SK-N-SH treated with all-trans-retinoic acid at 6 μM for 48 hours (cell line): ENCODE measurements around the gene ZFP3.

Experiments used
- ATAC-seq: fragments of 200-7000 bp; cut with Tn5 transposase; 3 replicates; pipeline ENCODE4 v1.9.1; 2020; ENCODE audit warnings: mild to moderate bottlenecking, moderate library complexity
- CREB5 ChIP-seq: fragments of 250-450 bp; sonication (Bioruptor Pico); IDR thresholded peaks from 2 replicates; pipeline ENCODE4 v1.5.1; 2020; ENCODE audit warnings: low read depth, mild to moderate bottlenecking, moderate library complexity
- CSDC2 ChIP-seq: fragments of 250-450 bp; sonication (Bioruptor Pico); IDR thresholded peaks from 2 replicates; pipeline ENCODE4 v1.5.0; 2020; ENCODE audit warnings: mild to moderate bottlenecking, moderate library complexity
- CSRNP3 ChIP-seq: fragments of 250-450 bp; sonication (Bioruptor Pico); IDR thresholded peaks from 2 replicates; pipeline ENCODE4 v1.5.1; 2021; ENCODE audit warnings: mild to moderate bottlenecking, moderate library complexity
- ESRRG ChIP-seq: fragments of 250-450 bp; sonication (Bioruptor Pico); IDR thresholded peaks from 2 replicates; pipeline ENCODE4 v1.6.1; 2021; ENCODE audit warnings: mild to moderate bottlenecking
- OSR1 ChIP-seq: fragments of 250-450 bp; sonication (Bioruptor Pico); IDR thresholded peaks from 2 replicates; pipeline ENCODE4 v1.8.0; 2022; ENCODE audit warnings: moderate library complexity, mild to moderate bottlenecking, inconsistent platforms
- PATZ1 ChIP-seq: fragments of 250-450 bp; sonication (Bioruptor Pico); IDR thresholded peaks from 2 replicates; pipeline ENCODE4 v1.8.0; 2020; ENCODE audit warnings: mild to moderate bottlenecking, moderate library complexity, borderline replicate concordance
- POU6F1 ChIP-seq: fragments of 250-450 bp; sonication (Bioruptor Pico); IDR thresholded peaks from 2 replicates; pipeline ENCODE4 v1.8.0; 2021; ENCODE audit warnings: low read depth, mild to moderate bottlenecking, moderate library complexity, borderline replicate concordance
- PPARA ChIP-seq: fragments of 250-450 bp; sonication (Bioruptor Pico); IDR thresholded peaks from 2 replicates; pipeline ENCODE4 v1.5.0; 2020; ENCODE audit warnings: mild to moderate bottlenecking, borderline replicate concordance
- RARB ChIP-seq: fragments of 250-450 bp; sonication (Bioruptor Pico); IDR thresholded peaks from 2 replicates; pipeline ENCODE4 v1.8.0; 2021; ENCODE audit warnings: mild to moderate bottlenecking, moderate library complexity
- SNAI2 ChIP-seq: fragments of 250-450 bp; sonication (Bioruptor Pico); IDR thresholded peaks from 2 replicates; pipeline ENCODE4 v1.5.0; 2020; ENCODE audit warnings: mild to moderate bottlenecking, moderate library complexity
- TCF4 ChIP-seq: fragments of 250-450 bp; sonication (Bioruptor Pico); IDR thresholded peaks from 2 replicates; pipeline ENCODE4 v1.8.0; 2021; ENCODE audit warnings: mild to moderate bottlenecking, moderate library complexity, borderline replicate concordance
- TOX ChIP-seq: fragments of 250-450 bp; sonication (Bioruptor Pico); IDR thresholded peaks from 2 replicates; pipeline ENCODE4 v1.8.0; 2021; ENCODE audit warnings: mild to moderate bottlenecking, moderate library complexity, borderline replicate concordance
- ZC3H10 ChIP-seq: fragments of 250-450 bp; sonication (Bioruptor Pico); IDR thresholded peaks from 2 replicates; pipeline ENCODE4 v1.5.1; 2021; ENCODE audit warnings: mild to moderate bottlenecking, moderate library complexity
- ZFP3 ChIP-seq: fragments of 250-450 bp; sonication (Bioruptor Pico); IDR thresholded peaks from 2 replicates; pipeline ENCODE4 v1.5.0; 2020; ENCODE audit warnings: mild to moderate bottlenecking, moderate library complexity
- ZNF565 ChIP-seq: fragments of 450-650 bp; formaldehyde crosslinking; conservative IDR thresholded peaks from 2 replicates; pipeline ENCODE4 v1.5.0; 2020; ENCODE audit warnings: low read depth, mild to moderate bottlenecking, moderate library complexity
- ZNF70 ChIP-seq: fragments of 450-650 bp; formaldehyde crosslinking; IDR thresholded peaks from 2 replicates; pipeline ENCODE4 v1.5.0; 2020; ENCODE audit warnings: mild to moderate bottlenecking, moderate library complexity
- ZNF8 ChIP-seq: fragments of 450-650 bp; formaldehyde crosslinking; IDR thresholded peaks from 2 replicates; pipeline ENCODE4 v1.5.0; 2020; ENCODE audit warnings: mild to moderate bottlenecking, moderate library complexity

The ZFP3 gene

GRCh38 chr17:5042157-5043022, 35.9 kb upstream of the ZFP3 start:
- ATAC-seq = no peak

GRCh38 chr17:5043524-5043923, 34.7 kb upstream of the ZFP3 start:
- TF ChIP-seq OSR1 (CRISPR knock-in tag) (no peak), PPARA (CRISPR knock-in tag) (no peak), CREB5 (no peak), ZFP3 (CRISPR knock-in tag) (no peak), ZNF565 (CRISPR knock-in tag) (no peak), RARB (CRISPR knock-in tag) (no peak), CSRNP3 (CRISPR knock-in tag) (no peak), ESRRG (CRISPR knock-in tag) (no peak), TOX (CRISPR knock-in tag) (no peak), TCF4 (no peak), POU6F1 (no peak), ZC3H10 (CRISPR knock-in tag) (no peak), SNAI2 (CRISPR knock-in tag) (no peak), ZNF8 (CRISPR knock-in tag) (no peak), CSDC2 (no peak)
- ATAC-seq = no peak

More at GRCh38 chr17:5042157-5043022, 35.9 kb upstream of the ZFP3 start:
- TF ChIP-seq SNAI2 (CRISPR knock-in tag) = no peak
- TF ChIP-seq ZNF70 (CRISPR knock-in tag) = no peak
- no peak for TF ChIP-seq CREB5
- no peak for TF ChIP-seq PATZ1 (CRISPR knock-in tag)
- no peak for TF ChIP-seq CSDC2
- no peak for TF ChIP-seq TOX (CRISPR knock-in tag)
- no peak for TF ChIP-seq ZNF8 (CRISPR knock-in tag)
- no peak for TF ChIP-seq ESRRG (CRISPR knock-in tag)
- no peak for TF ChIP-seq RARB (CRISPR knock-in tag)
- no peak for TF ChIP-seq ZFP3 (CRISPR knock-in tag)
- no peak for TF ChIP-seq ZC3H10 (CRISPR knock-in tag)
- no peak for TF ChIP-seq POU6F1
- TF ChIP-seq ZNF565 (CRISPR knock-in tag) = no peak
- TF ChIP-seq CSRNP3 (CRISPR knock-in tag) = no peak
- no peak for TF ChIP-seq PPARA (CRISPR knock-in tag)
- TF ChIP-seq OSR1 (CRISPR knock-in tag) = no peak
